ENCODE results near the gene SAP25. TPM values are rescaled to one million over a fixed set of nuclear protein-coding genes. Genes with fewer than 3 reads are reported as not detected.

SAP25 gene
- total and polyA plus RNA-seq, 2 experiments from 2014 or later = 3.8 to 4.1 TPM

GRCh38 chr7:100567031-100567730, 6.5 kb downstream of the SAP25 start:
- Mint-ChIP-seq H3K9me3 (no peaks in the 10 kb centered on the region), H3K36me3 (ENCODE audit: low read depth) (peaks cover 4% of the 10 kb centered on the region), H3K27ac (no peak overlapping the region), H3K4me3 (no peak overlapping the region), H3K4me1 (peaks cover 43% of the 10 kb centered on the region), H3K27me3 (ENCODE audit: insufficient read depth, low read depth, poor library complexity) (peaks cover 37% of the 10 kb centered on the region)
- no peaks in the 10 kb centered on the region for H4K20me1 ChIP-seq (replicated peaks; ENCODE audit: insufficient read depth)
- H3K4me3 ChIP-seq = no peak overlapping the region
- peaks cover 13% of the 10 kb centered on the region; the same call in 1 of the 2 replicates for H3K27me3 ChIP-seq (ENCODE audit: insufficient read depth)
- H3K36me3 ChIP-seq (ENCODE audit: insufficient read depth) = no peaks in the 10 kb centered on the region
- no peak overlapping the region for H2AFZ ChIP-seq
- H3K4me2 ChIP-seq = no peak overlapping the region
- no peak for ATAC-seq
- TF ChIP-seq NANOG (IDR thresholded peaks at IDR 0.05; ENCODE audit: borderline replicate concordance) = no peak
- H3F3A ChIP-seq (replicated peaks; ENCODE audit: low read depth) = peaks cover 14% of the 10 kb centered on the region; the same call in 1 of the 2 replicates
- no peak overlapping the region for H3K27ac ChIP-seq (ENCODE audit: low read depth)
- H3K9me2 ChIP-seq (ENCODE audit: insufficient read depth) = no peaks in the 10 kb centered on the region
- H3K4me1 ChIP-seq (ENCODE audit: insufficient read depth) = peaks cover 30% of the 10 kb centered on the region
- no peaks in the 10 kb centered on the region for H3K79me2 ChIP-seq (replicated peaks; ENCODE audit: insufficient read depth)
- no peak for DNase-seq (ENCODE audit: low spot score)

- no peak overlapping the region for H3K27ac ChIP-seq (ENCODE audit: low read depth)
- no peaks in the 10 kb centered on the region for H3K36me3 ChIP-seq (ENCODE audit: insufficient read depth)
- H3K27me3 ChIP-seq (ENCODE audit: insufficient read depth) = peaks cover 13% of the 10 kb centered on the region; the same call in 1 of the 2 replicates
- H3K9me3 Mint-ChIP-seq = no peaks in the 10 kb centered on the region
- H3K79me2 ChIP-seq (replicated peaks; ENCODE audit: insufficient read depth) = no peaks in the 10 kb centered on the region
- H3K27me3 Mint-ChIP-seq (ENCODE audit: insufficient read depth, low read depth, poor library complexity) = peaks cover 28% of the 10 kb centered on the region
- no peak overlapping the region for H3K4me2 ChIP-seq
- DNase-seq (ENCODE audit: low spot score) = no peak
- H3K4me3 ChIP-seq = no peak overlapping the region
- no peak overlapping the region for H2AFZ ChIP-seq
- peaks cover 4% of the 10 kb centered on the region for H3K36me3 Mint-ChIP-seq (ENCODE audit: low read depth)
- no peak overlapping the region for H3K27ac Mint-ChIP-seq
- no peak for ATAC-seq
- H3F3A ChIP-seq (replicated peaks; ENCODE audit: low read depth) = 0 out of 2 replicates have a peak, but pooled peaks cover 14% of the 10 kb centered on the region
- no peak overlapping the region for H3K4me3 Mint-ChIP-seq
- H3K4me1 ChIP-seq (ENCODE audit: insufficient read depth) = peaks cover 19% of the 10 kb centered on the region
- peaks cover 33% of the 10 kb centered on the region for H3K4me1 Mint-ChIP-seq
- H4K20me1 ChIP-seq (replicated peaks; ENCODE audit: insufficient read depth) = no peaks in the 10 kb centered on the region
- H3K9me2 ChIP-seq (ENCODE audit: insufficient read depth) = no peaks in the 10 kb centered on the region
- TF ChIP-seq ZNF462 (CRISPR knock-in tag; IDR thresholded peaks at IDR 0.05) (no peak), ETS1 (IDR thresholded peaks at IDR 0.05) (no peak), STAT1 (IDR thresholded peaks at IDR 0.05; ENCODE audit: unreplicated experiment) (no peak), ZNF114 (CRISPR knock-in tag; IDR thresholded peaks at IDR 0.05) (no peak), EZH2 (IDR thresholded peaks at IDR 0.05; ENCODE audit: low read depth, unreplicated experiment) (no peak), CREB1 (CRISPR knock-in tag; IDR thresholded peaks at IDR 0.05; ENCODE audit: low read depth) (no peak), REST (IDR thresholded peaks at IDR 0.05; ENCODE audit: unreplicated experiment) (no peak), EZH2phosphoT487 (IDR thresholded peaks at IDR 0.05; ENCODE audit: unreplicated experiment) (no peak), POLR2AphosphoS5 (IDR thresholded peaks at IDR 0.05; ENCODE audit: low read depth) (no peak), NANOG (IDR thresholded peaks at IDR 0.05; ENCODE audit: borderline replicate concordance) (no peak)
Measured at GRCh38 chr7:100566018-100566531, 7.6 kb downstream of the SAP25 start.
